Stimulated activated naive B cell treated with anti-CD40 and anti-IgM and Interleukin-4, amounts not matched to agents 10 μg/mL and 1 μg/mL and 100 μg/mL, for 72 hours (primary cell): Measurements from ENCODE around the gene CDYL2.

Experiments
- ATAC-seq, 2 donors: fragments of 150-1000 bp; cut with Tn5 transposase; replicated peaks; 2 replicates each; pipeline ENCODE4 v1.10.0; 2021; ENCODE audit warnings: moderate library complexity in 1 of 2
- DNase-seq: peaks from one replicate; pipeline ENCODE4 v3.0.0; 2021
- H3K27ac Mint-ChIP-seq: one replicate; pipeline ENCODE4 v1.8.0; 2022; ENCODE audit warnings: mild to moderate bottlenecking, mixed read lengths
- H3K27me3 Mint-ChIP-seq, 2 donors: one replicate each; pipeline ENCODE4 v1.8.0; 2022; ENCODE audit warnings: mixed read lengths in 2 of 2
- H3K36me3 Mint-ChIP-seq, 2 donors: one replicate each; pipeline ENCODE4 v1.8.0; 2022; ENCODE audit warnings: mixed read lengths in 2 of 2, mild to moderate bottlenecking in 1 of 2
- H3K4me1 Mint-ChIP-seq, 2 donors: one replicate each; pipeline ENCODE4 v1.8.0; 2022; ENCODE audit warnings: mixed read lengths in 2 of 2, mild to moderate bottlenecking in 1 of 2
- H3K4me3 Mint-ChIP-seq, 2 donors: one replicate each; pipeline ENCODE4 v1.8.0; 2022; ENCODE audit warnings: mild to moderate bottlenecking in 2 of 2, mixed read lengths in 2 of 2, moderate library complexity in 1 of 2
- H3K9me3 Mint-ChIP-seq, 2 donors: one replicate each; pipeline ENCODE4 v1.8.0; 2022; ENCODE audit warnings: mixed read lengths in 2 of 2, mild to moderate bottlenecking in 1 of 2

Gene CDYL2

GRCh38 chr16:80620736-80621605 lies 183.4 kb downstream of the CDYL2 start:
- no peak for ATAC-seq
- Mint-ChIP-seq H3K27me3 (no peaks in the 10 kb centered on the region), H3K36me3 (no peaks in the 10 kb centered on the region), H3K9me3 (peaks cover 2 to 4% of the 10 kb centered on the region in 2 donors), H3K4me3 (no peak overlapping the region), H3K4me1 (no peaks in the 10 kb centered on the region), H3K27ac (no peak overlapping the region)
- DNase-seq = no peak

- ATAC-seq = no peak
- Mint-ChIP-seq H3K9me3 (peaks cover 2 to 4% of the 10 kb centered on the region in 2 donors), H3K36me3 (no peaks in the 10 kb centered on the region), H3K27ac (no peak overlapping the region), H3K4me3 (no peak overlapping the region), H3K27me3 (no peaks in the 10 kb centered on the region), H3K4me1 (no peaks in the 10 kb centered on the region)
- DNase-seq = no peak
Observed at GRCh38 chr16:80619824-80620223, 184.6 kb downstream of the CDYL2 start.

GRCh38 chr16:80618862-80619648 lies 185.3 kb downstream of the CDYL2 start:
- peaks cover 0 to 2% of the 10 kb centered on the region in 2 donors for H3K9me3 Mint-ChIP-seq
- no peaks in the 10 kb centered on the region for H3K4me1 Mint-ChIP-seq
- no peak for ATAC-seq
- H3K27ac Mint-ChIP-seq = no peak overlapping the region
- no peak for DNase-seq
- H3K27me3 Mint-ChIP-seq = no peaks in the 10 kb centered on the region
- no peak overlapping the region for H3K4me3 Mint-ChIP-seq
- H3K36me3 Mint-ChIP-seq = no peaks in the 10 kb centered on the region

GRCh38 chr16:80616362-80616761 lies 188.0 kb downstream of the CDYL2 start:
- ATAC-seq (no peak), DNase-seq (no peak)
- no peak overlapping the region for H3K27ac Mint-ChIP-seq
- H3K4me3 Mint-ChIP-seq = no peak overlapping the region
- no peaks in the 10 kb centered on the region for H3K36me3 Mint-ChIP-seq
- H3K27me3 Mint-ChIP-seq = no peaks in the 10 kb centered on the region
- H3K4me1 Mint-ChIP-seq = no peaks in the 10 kb centered on the region
- H3K9me3 Mint-ChIP-seq = peaks cover 0 to 3% of the 10 kb centered on the region in 2 donors

DNA sequence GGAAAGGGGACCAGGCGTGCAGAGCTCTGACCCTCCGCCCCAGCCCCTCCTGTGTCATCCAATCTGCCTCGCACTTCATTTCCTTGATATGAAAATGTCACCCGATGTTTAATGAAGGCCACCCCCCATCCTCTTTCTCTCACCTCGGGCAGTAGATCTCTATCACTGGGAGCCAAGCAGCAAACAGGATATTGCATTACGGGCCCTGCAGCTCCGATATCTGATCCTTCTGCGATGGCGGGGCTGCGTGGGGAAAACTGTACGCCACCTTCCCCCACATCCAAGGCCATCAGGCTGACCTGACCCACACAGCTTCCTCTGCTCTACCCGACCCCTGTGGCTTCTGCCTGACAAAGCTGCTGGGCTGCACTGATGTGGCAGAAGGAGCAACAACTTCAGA lies 188.7 kb downstream of the CDYL2 start:
- DNase-seq (no peak), ATAC-seq (no peak)
- no peaks in the 10 kb centered on the region for H3K4me1 Mint-ChIP-seq
- peaks cover 0 to 3% of the 10 kb centered on the region in 2 donors for H3K9me3 Mint-ChIP-seq
- no peak overlapping the region for H3K27ac Mint-ChIP-seq
- no peak overlapping the region for H3K4me3 Mint-ChIP-seq
- H3K27me3 Mint-ChIP-seq = no peaks in the 10 kb centered on the region
- H3K36me3 Mint-ChIP-seq = no peaks in the 10 kb centered on the region

DNA sequence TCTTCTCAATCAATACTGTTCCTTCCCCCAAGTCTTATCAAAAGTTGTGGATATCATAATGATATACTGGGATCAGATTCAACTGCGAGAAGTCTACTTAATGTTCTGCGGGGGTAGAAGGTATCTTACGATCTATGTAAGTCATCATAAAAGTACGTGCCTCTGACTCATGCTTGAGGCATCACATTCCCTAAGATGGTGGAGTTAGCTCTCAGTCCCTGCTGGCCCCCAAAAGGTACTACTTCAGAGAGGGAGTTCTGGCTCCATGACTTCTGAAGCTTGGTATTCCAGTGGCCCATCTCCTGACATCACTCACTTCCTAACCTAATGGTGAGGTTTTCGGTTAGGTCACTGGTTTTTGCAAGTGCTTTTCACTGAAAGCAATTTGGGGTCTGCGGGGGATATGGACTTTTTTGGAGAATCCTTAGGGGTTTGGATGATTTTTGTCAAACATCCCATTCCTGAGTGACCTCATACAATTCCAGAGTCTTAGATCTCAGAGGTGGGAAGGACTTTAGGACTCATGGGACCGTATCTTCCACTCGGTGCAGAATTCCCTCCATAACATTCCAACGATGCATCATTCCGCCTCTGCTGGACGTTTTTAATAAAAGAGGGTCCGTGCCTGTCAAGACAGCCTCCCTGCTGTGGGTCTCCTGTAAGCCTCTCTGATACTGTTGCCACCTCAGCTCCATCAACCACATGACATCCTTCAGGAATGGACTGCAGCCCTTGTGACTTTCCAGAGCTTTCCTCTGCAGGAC lies 189.3 kb downstream of the CDYL2 start:
- Mint-ChIP-seq H3K27me3 (no peaks in the 10 kb centered on the region), H3K36me3 (no peaks in the 10 kb centered on the region), H3K9me3 (peaks cover 0 to 3% of the 10 kb centered on the region in 2 donors), H3K27ac (no peak overlapping the region), H3K4me1 (no peaks in the 10 kb centered on the region), H3K4me3 (no peak overlapping the region)
- ATAC-seq = no peak
- DNase-seq = no peak

- ATAC-seq (no peak), DNase-seq (no peak)
- peaks cover 0 to 6% of the 10 kb centered on the region in 2 donors for H3K4me1 Mint-ChIP-seq
- H3K36me3 Mint-ChIP-seq = no peaks in the 10 kb centered on the region
- H3K27me3 Mint-ChIP-seq = no peaks in the 10 kb centered on the region
- peaks cover 1 to 3% of the 10 kb centered on the region in 2 donors for H3K9me3 Mint-ChIP-seq
- H3K27ac Mint-ChIP-seq = no peak overlapping the region
- no peak overlapping the region for H3K4me3 Mint-ChIP-seq
Observed at GRCh38 chr16:80612461-80613017, 191.9 kb downstream of the CDYL2 start.

DNA sequence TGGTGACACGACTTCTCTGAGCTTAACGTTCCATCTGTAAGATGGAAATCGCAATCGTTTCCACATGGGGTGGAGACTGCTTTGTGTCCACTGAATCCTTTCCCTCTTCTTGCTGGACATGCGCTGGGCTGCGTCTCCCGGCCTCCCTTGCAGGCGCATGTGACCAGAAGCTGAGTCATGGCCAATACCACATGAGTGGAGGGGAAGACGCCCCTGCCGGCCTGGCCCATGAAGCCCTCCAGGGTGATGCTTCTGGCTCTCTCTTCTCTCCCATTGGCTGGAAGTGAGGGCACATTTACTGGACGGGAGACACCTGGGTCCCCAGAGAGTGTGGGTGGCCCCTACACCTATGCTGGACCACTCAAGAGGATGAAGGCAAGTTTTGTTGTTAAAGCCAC lies 192.5 kb downstream of the CDYL2 start:
- peaks cover 2 to 3% of the 10 kb centered on the region in 2 donors for H3K36me3 Mint-ChIP-seq
- H3K27ac Mint-ChIP-seq = no peak overlapping the region
- H3K27me3 Mint-ChIP-seq = no peaks in the 10 kb centered on the region
- ATAC-seq (no peak), DNase-seq (no peak)
- no peak overlapping the region for H3K4me3 Mint-ChIP-seq
- H3K9me3 Mint-ChIP-seq = peaks cover 7% of the 10 kb centered on the region in 2 donors
- peaks cover 0 to 6% of the 10 kb centered on the region in 2 donors for H3K4me1 Mint-ChIP-seq

- DNase-seq = no peak
- Mint-ChIP-seq H3K4me1 (peaks cover 3 to 9% of the 10 kb centered on the region in 2 donors), H3K9me3 (peaks cover 13% of the 10 kb centered on the region in 2 donors), H3K27ac (no peak overlapping the region), H3K4me3 (no peak overlapping the region), H3K27me3 (no peaks in the 10 kb centered on the region), H3K36me3 (peaks cover 7 to 9% of the 10 kb centered on the region in 2 donors)
- no peak for ATAC-seq
Observed at GRCh38 chr16:80611171-80611929, 193.0 kb downstream of the CDYL2 start.

DNA sequence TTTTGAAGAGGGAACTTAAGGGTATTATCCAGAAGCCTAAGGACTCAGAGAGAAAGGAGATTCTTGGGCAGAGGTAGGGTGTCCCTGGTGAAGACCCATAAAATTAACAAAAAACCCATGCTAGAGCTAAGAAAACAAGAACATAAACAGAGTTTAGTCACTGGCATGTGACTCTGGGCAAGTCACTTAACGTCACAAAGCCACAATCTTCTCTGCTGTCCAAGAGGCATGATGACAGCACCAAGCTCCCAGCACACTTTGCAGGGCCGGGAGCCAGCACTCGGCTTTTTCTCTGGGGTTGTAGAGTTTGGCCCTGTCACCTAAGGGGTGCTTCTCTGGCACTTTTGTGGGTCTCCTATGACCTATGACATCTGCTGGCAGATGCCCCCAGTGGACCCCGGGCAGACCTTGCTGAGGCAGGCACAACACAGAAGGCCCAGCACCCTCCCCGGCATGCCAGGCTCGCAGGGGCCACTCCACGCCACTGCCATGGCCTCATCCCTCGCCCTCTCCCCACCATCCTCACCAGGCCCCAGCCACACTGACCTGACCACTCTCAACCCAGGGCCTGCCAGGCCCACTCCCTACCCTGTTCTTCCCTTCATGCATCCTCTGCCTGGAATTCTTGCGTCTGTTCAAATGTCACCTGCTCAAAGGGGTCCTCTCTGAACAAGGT lies 193.8 kb downstream of the CDYL2 start:
- Mint-ChIP-seq H3K27ac (no peak overlapping the region), H3K4me3 (no peak overlapping the region), H3K36me3 (peaks cover 9 to 11% of the 10 kb centered on the region in 2 donors), H3K27me3 (no peaks in the 10 kb centered on the region), H3K4me1 (peaks cover 5 to 12% of the 10 kb centered on the region in 2 donors), H3K9me3 (peaks cover 15% of the 10 kb centered on the region in 2 donors)
- no peak for DNase-seq
- no peak for ATAC-seq

DNA sequence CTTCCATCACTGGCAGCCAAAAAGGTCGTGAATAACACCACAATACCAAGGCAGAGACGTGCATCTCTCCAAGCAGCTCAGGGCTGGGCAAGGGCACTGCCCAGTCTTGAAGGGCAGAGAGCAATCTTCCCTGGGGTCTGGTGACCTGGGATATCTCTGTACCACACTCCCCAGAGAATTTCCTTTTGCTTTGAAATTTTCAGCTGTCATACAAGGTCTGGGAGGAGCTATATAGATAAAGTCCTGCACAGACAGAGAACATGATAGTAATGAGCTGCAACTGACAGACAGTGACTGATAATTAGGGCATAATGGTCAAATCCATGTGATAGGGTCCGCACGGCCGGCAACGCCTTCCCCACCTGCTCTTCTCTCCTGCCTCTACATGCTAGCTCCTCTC lies 195.5 kb downstream of the CDYL2 start:
- Mint-ChIP-seq H3K4me1 (peaks cover 5 to 12% of the 10 kb centered on the region in 2 donors), H3K27me3 (no peaks in the 10 kb centered on the region), H3K9me3 (peaks cover 12 to 15% of the 10 kb centered on the region in 2 donors), H3K4me3 (no peak overlapping the region), H3K27ac (no peak overlapping the region), H3K36me3 (peaks cover 9 to 11% of the 10 kb centered on the region in 2 donors)
- no peak for DNase-seq
- ATAC-seq = no peak

- no peak for DNase-seq
- Mint-ChIP-seq H3K27me3 (no peaks in the 10 kb centered on the region), H3K27ac (no peak overlapping the region), H3K9me3 (peaks cover 12 to 15% of the 10 kb centered on the region in 2 donors), H3K36me3 (peaks cover 9 to 11% of the 10 kb centered on the region in 2 donors), H3K4me1 (peaks cover 5 to 12% of the 10 kb centered on the region in 2 donors), H3K4me3 (no peak overlapping the region)
- no peak for ATAC-seq
Observed at GRCh38 chr16:80607204-80607603, 197.2 kb downstream of the CDYL2 start.

DNA sequence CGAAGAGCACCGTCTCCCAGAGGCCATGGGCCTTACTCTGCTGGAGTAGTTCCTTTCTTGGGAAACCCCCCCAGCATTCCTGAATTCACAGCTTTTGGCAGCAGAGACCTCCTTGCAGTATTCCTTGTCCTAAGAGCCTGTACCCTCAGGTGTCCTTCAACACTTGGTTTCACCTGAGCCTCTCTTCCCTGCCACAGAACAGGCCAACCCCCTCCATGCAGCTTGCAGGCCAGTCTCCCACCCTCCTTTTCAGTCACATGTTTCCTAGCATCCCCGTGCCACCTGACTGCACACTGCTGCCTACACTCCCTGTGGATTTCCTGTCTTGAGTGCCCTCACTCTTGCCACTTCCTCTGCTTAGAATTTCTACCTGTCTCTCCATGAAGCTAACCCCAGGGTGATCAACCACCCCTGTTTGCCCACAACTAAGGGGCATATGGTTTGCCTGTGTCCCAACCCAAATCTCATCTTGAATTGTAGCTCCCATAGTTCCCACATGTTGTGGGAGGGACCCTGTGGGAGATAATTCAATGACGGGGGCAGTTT lies 198.1 kb downstream of the CDYL2 start:
- H3K27ac Mint-ChIP-seq = no peak overlapping the region
- H3K4me3 Mint-ChIP-seq = no peak overlapping the region
- peaks cover 5 to 12% of the 10 kb centered on the region in 2 donors for H3K4me1 Mint-ChIP-seq
- ATAC-seq = no peak
- no peaks in the 10 kb centered on the region for H3K27me3 Mint-ChIP-seq
- H3K36me3 Mint-ChIP-seq = peaks cover 9 to 11% of the 10 kb centered on the region in 2 donors
- H3K9me3 Mint-ChIP-seq = peaks cover 12 to 15% of the 10 kb centered on the region in 2 donors
- no peak for DNase-seq
